Liver (tissue), 9 donors: ENCODE data around the gene AKAP11. TPM values are rescaled to one million over a fixed set of nuclear protein-coding genes. Genes with fewer than 3 reads are reported as not detected.

Source experiments
- DNase-seq: peaks from one replicate; pipeline ENCODE4 v3.0.0-alpha.2; 2017; ENCODE audit warnings: low spot score
- H3K27ac ChIP-seq, 2 donors: one replicate each; pipeline ENCODE4 v1.7.0; 2013; ENCODE audit warnings: inconsistent platforms in 2 of 2, low read length in 2 of 2, control low read depth in 1 of 2, low read depth in 1 of 2, mild to moderate bottlenecking in 1 of 2
- H3K27me3 ChIP-seq, 4 donors: one replicate each; pipeline versions ENCODE4 v1.6.1 to v1.7.0; 2013; ENCODE audit warnings: low read length in 3 of 4, inconsistent platforms in 1 of 4, mild to moderate bottlenecking in 1 of 4, moderate library complexity in 1 of 4; ENCODE audit not compliant: control insufficient read depth in 4 of 4, insufficient read depth in 4 of 4
- H3K36me3 ChIP-seq, 4 donors: one replicate each; pipeline versions ENCODE4 v1.6.1 to v1.7.0; 2013; ENCODE audit warnings: low read length in 3 of 4, mild to moderate bottlenecking in 3 of 4, low read depth in 1 of 4, moderate library complexity in 1 of 4; ENCODE audit not compliant: control insufficient read depth in 4 of 4, insufficient read depth in 3 of 4
- H3K4me1 ChIP-seq, 4 donors: one replicate each; pipeline versions ENCODE4 v1.6.1 to v1.7.0; 2013; ENCODE audit warnings: low read length in 3 of 4, mild to moderate bottlenecking in 3 of 4, moderate library complexity in 1 of 4; ENCODE audit not compliant: control insufficient read depth in 4 of 4, insufficient read depth in 4 of 4
- H3K4me3 ChIP-seq, 3 donors: one replicate each; pipeline versions ENCODE4 v1.6.1 to v1.7.0; 2013; ENCODE audit warnings: low read length in 3 of 3, control low read depth in 1 of 3, low read depth in 1 of 3, mild to moderate bottlenecking in 1 of 3
- H3K9ac ChIP-seq, 2 donors: one replicate each; pipeline ENCODE4 v1.7.0; 2013; ENCODE audit warnings: low read length in 2 of 2, mild to moderate bottlenecking in 2 of 2, moderate library complexity in 2 of 2, control low read depth in 1 of 2, low read depth in 1 of 2
- H3K9me3 ChIP-seq, 4 donors: one replicate each; pipeline versions ENCODE4 v1.6.1 to v1.7.0; 2013; ENCODE audit warnings: low read length in 3 of 4; ENCODE audit not compliant: control insufficient read depth in 4 of 4
- EGR1 ChIP-seq, 2 donors: IDR thresholded peaks; 2 replicates each; pipeline ENCODE4 v1.6.1; 2016 to 2018; ENCODE audit warnings: antibody characterized with exemption in 2 of 2, low read depth in 2 of 2
- FOXA1 ChIP-seq: IDR thresholded peaks from 2 replicates; pipeline ENCODE4 v1.6.1; 2016; ENCODE audit warnings: antibody characterized with exemption
- FOXA2 ChIP-seq: IDR thresholded peaks from 2 replicates; pipeline ENCODE4 v1.6.1; 2016; ENCODE audit warnings: antibody characterized with exemption
- GABPA ChIP-seq, 2 donors: IDR thresholded peaks in 1 of 2; conservative IDR thresholded peaks in 1 of 2; 2 replicates each; pipeline ENCODE4 v1.6.1; 2016; ENCODE audit warnings: antibody characterized with exemption in 2 of 2, mild to moderate bottlenecking in 1 of 2, moderate library complexity in 1 of 2
- HNF4A ChIP-seq, 2 donors: conservative IDR thresholded peaks; 2 replicates each; pipeline ENCODE4 v1.6.1; 2016; ENCODE audit warnings: antibody characterized with exemption in 2 of 2, mild to moderate bottlenecking in 2 of 2
- HNF4G ChIP-seq: IDR thresholded peaks from 2 replicates; pipeline ENCODE4 v1.6.1; 2016; ENCODE audit warnings: antibody characterized with exemption
- JUND ChIP-seq, 2 donors: IDR thresholded peaks; 2 replicates each; pipeline ENCODE4 v1.6.1; 2016; ENCODE audit warnings: antibody characterized with exemption in 2 of 2
- MAX ChIP-seq: IDR thresholded peaks from 2 replicates; pipeline ENCODE4 v1.6.1; 2016; ENCODE audit warnings: antibody characterized with exemption
- NR2F2 ChIP-seq: IDR thresholded peaks from 2 replicates; pipeline ENCODE4 v1.6.1; 2016; ENCODE audit warnings: antibody characterized with exemption
- RAD21 ChIP-seq, 2 donors: IDR thresholded peaks; 2 replicates each; pipeline ENCODE4 v1.6.1; 2016; ENCODE audit warnings: antibody characterized with exemption in 2 of 2, mild to moderate bottlenecking in 2 of 2
- REST ChIP-seq: IDR thresholded peaks from 2 replicates; pipeline ENCODE4 v1.6.1; 2016; ENCODE audit warnings: antibody characterized with exemption, mild to moderate bottlenecking
- RXRA ChIP-seq, 2 donors: IDR thresholded peaks; 2 replicates each; pipeline ENCODE4 v1.6.1; 2017 to 2018; ENCODE audit warnings: antibody characterized with exemption in 2 of 2, mild to moderate bottlenecking in 1 of 2
- SP1 ChIP-seq: IDR thresholded peaks from 2 replicates; pipeline ENCODE4 v1.6.1; 2018; ENCODE audit warnings: antibody characterized with exemption, mild to moderate bottlenecking
- TAF1 ChIP-seq: conservative IDR thresholded peaks from 2 replicates; pipeline ENCODE4 v1.6.1; 2016; ENCODE audit warnings: antibody characterized with exemption, mild to moderate bottlenecking
- YY1 ChIP-seq: IDR thresholded peaks from 2 replicates; pipeline ENCODE4 v1.6.1; 2016; ENCODE audit warnings: antibody characterized with exemption, mild to moderate bottlenecking
- ZBTB33 ChIP-seq: IDR thresholded peaks from 2 replicates; pipeline ENCODE4 v1.6.1; 2016; ENCODE audit warnings: antibody characterized with exemption
- WGBS: extraction: QIAGEN DNeasy Blood & Tissue Kit; methylation state at CpG from one replicate; pipeline ENCODE4 v1.1.7; 2013; 5-methylcytosine and 5-hydroxymethylcytosine counted together
- polyA plus RNA-seq, 2 donors: library from polyadenylated mRNA; stranded (reverse) in 1 of 2; unstranded in 1 of 2; fragments of 200-250 nt in 1 of 2; fragments of >200 nt in 1 of 2; fragmentation: Nextera tagmentation in 1 of 2; extraction: Ambion mirVana in 1 of 2; gene quantifications; one replicate each; pipeline versions ENCODE4 v1.2.1 to v1.2.3, GENCODE V29; 2013 to 2015
- total RNA-seq, 2 donors: library from RNA; depleted of rRNA; stranded (reverse); fragments of >200 nt; gene quantifications; one replicate each; pipeline ENCODE4 v1.2.3, GENCODE V29; 2014
- TF ChIP-seq, protein P1 (sequence below): IDR thresholded peaks from 2 replicates; pipeline ENCODE4 v1.6.1; 2016; ENCODE audit warnings: antibody characterized with exemption
- TF ChIP-seq, protein P2 (sequence below): fragments of 150-350 bp; IDR thresholded peaks from 2 replicates; pipeline ENCODE4 v1.5.1; 2017; ENCODE audit warnings: improper control_type of control experiment, low read depth, low read length; ENCODE audit not compliant: missing input control
- donor health status: healthy.
- donor health status: healthy.
- donor health status: healthy.
- donor health status: healthy.
- donor health status: healthy.

Gene AKAP11
- total and polyA plus RNA-seq, 4 donors = 2.5 to 12.0 (median 7.3) TPM

DNA sequence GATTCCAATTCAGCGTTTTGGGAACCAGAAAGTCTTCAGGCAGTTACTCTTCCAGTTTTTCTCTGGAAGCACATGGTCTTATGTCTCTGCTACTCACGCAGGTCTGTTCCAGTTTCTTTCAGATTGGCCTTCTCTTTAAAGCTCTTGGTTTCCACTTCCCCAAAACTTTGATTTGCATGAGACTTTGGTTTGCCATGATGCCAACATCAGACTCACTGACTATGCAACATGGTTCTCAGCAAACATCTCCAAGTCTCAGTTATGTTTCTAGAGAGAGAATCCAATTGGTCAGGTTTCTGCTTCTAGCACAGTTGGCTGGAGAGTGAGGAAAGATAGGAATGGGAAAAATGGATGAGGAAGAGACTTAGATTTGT, 3.1 kb downstream of the AKAP11 start:
- DNase-seq = no peak

DNA sequence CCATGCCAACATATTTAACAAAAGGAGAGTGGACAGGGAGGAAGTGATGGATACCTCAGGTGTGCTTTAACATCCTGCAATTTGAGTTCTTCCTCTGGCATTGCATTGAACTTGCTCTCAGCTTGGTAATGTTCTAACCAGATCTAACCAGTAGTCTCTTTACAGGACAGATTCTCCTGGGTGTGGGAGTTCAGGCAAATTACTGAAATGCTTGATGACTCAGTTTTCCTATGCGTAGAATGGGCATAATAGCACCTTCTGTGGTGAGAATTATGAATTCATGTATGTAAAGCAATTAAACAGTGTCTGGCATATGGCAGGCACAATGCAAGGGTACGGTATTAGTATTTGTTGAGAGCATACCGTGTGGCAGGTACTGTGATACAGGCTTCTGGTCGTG, 3.6 kb downstream of the AKAP11 start:
- 94% methylated on average over 4 of the region's 4 CpGs for WGBS
- H3K36me3 ChIP-seq = no peaks in the 10 kb centered on the region
- no peak overlapping the region for H3K9ac ChIP-seq
- H3K27me3 ChIP-seq = no peaks in the 10 kb centered on the region
- TF ChIP-seq YY1 = no peak
- TF ChIP-seq FOXA1 = no peak
- TF ChIP-seq RAD21 (IDR thresholded peaks at IDR 0.05) = no peak
- no peak for TF ChIP-seq EGR1 (IDR thresholded peaks at IDR 0.05; ENCODE audit: low read depth in 2 of 2)
- no peak for TF ChIP-seq REST
- TF ChIP-seq SP1 = no peak
- no peak for TF ChIP-seq HNF4G
- no peak for TF ChIP-seq RXRA (IDR thresholded peaks at IDR 0.05)
- no peak for TF ChIP-seq GABPA (IDR thresholded peaks at IDR 0.05 in 1 of 2, conservative IDR thresholded peaks at IDR 0.05 in 1 of 2)
- TF ChIP-seq, protein P1, sequence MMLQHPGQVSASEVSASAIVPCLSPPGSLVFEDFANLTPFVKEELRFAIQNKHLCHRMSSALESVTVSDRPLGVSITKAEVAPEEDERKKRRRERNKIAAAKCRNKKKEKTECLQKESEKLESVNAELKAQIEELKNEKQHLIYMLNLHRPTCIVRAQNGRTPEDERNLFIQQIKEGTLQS = no peak
- no peak for TF ChIP-seq MAX
- no peak for TF ChIP-seq FOXA2
- TF ChIP-seq TAF1 = no peak
- no peak for TF ChIP-seq ZBTB33
- TF ChIP-seq, protein P2, sequence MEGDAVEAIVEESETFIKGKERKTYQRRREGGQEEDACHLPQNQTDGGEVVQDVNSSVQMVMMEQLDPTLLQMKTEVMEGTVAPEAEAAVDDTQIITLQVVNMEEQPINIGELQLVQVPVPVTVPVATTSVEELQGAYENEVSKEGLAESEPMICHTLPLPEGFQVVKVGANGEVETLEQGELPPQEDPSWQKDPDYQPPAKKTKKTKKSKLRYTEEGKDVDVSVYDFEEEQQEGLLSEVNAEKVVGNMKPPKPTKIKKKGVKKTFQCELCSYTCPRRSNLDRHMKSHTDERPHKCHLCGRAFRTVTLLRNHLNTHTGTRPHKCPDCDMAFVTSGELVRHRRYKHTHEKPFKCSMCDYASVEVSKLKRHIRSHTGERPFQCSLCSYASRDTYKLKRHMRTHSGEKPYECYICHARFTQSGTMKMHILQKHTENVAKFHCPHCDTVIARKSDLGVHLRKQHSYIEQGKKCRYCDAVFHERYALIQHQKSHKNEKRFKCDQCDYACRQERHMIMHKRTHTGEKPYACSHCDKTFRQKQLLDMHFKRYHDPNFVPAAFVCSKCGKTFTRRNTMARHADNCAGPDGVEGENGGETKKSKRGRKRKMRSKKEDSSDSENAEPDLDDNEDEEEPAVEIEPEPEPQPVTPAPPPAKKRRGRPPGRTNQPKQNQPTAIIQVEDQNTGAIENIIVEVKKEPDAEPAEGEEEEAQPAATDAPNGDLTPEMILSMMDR = no peak
- H3K4me1 ChIP-seq = peaks cover 2 to 15% (median 8%) of the 10 kb centered on the region in 4 donors
- no peak for DNase-seq
- no peaks in the 10 kb centered on the region for H3K9me3 ChIP-seq
- no peak overlapping the region for H3K4me3 ChIP-seq
- H3K27ac ChIP-seq = no peak overlapping the region

More for the DNA sequence above, 3.1 kb downstream of the AKAP11 start:
- no peak overlapping the region for H3K27ac ChIP-seq
- no peaks in the 10 kb centered on the region for H3K27me3 ChIP-seq
- TF ChIP-seq TAF1 = no peak
- TF ChIP-seq ZBTB33 = no peak
- no peak for TF ChIP-seq NR2F2
- no peak for TF ChIP-seq YY1
- no peak for TF ChIP-seq JUND (IDR thresholded peaks at IDR 0.05)
- no peak for TF ChIP-seq HNF4G
- TF ChIP-seq HNF4A (conservative IDR thresholded peaks at IDR 0.05) = no peak
- H3K9me3 ChIP-seq = no peaks in the 10 kb centered on the region
- H3K4me1 ChIP-seq = peaks cover 2 to 15% (median 8%) of the 10 kb centered on the region in 4 donors
- 86% methylated on average over 2 of the region's 2 CpGs for WGBS
- H3K36me3 ChIP-seq = no peaks in the 10 kb centered on the region
- no peak overlapping the region for H3K9ac ChIP-seq
- H3K4me3 ChIP-seq = no peak overlapping the region
